GM23338 (cell line): ENCODE data around the gene TBC1D5. TPM values are rescaled to one million over a fixed set of nuclear protein-coding genes. Genes with fewer than 3 reads are reported as not detected.

ENCODE experiments used
- ATAC-seq: fragments of 200-7000 bp; cut with Tn5 transposase; 3 replicates; pipeline ENCODE4 v1.9.1; 2020
- DNase-seq: peaks from one replicate; pipeline ENCODE4 v3.0.0-alpha.2; 2015; ENCODE audit warnings: low spot score
- H2AFZ ChIP-seq: fragments of 200-600 bp; sonication (generic); 2 replicates; pipeline ENCODE4 v1.8.0; 2016; ENCODE audit warnings: antibody characterized with exemption, mild to moderate bottlenecking, moderate library complexity
- H3F3A ChIP-seq: fragments of 200-600 bp; sonication (generic); replicated peaks from 2 replicates; pipeline ENCODE4 v1.8.0; 2017; ENCODE audit warnings: antibody characterized with exemption, mixed run types, low read depth
- H3K27ac ChIP-seq: fragments of 200-600 bp; sonication (generic); 2 replicates; pipeline ENCODE4 v1.6.1; 2016; ENCODE audit warnings: low read depth
- H3K27me3 ChIP-seq: fragments of 200-600 bp; sonication (generic); 2 replicates; pipeline ENCODE4 v1.8.0; 2016; ENCODE audit warnings: mild to moderate bottlenecking, mixed run types, moderate library complexity; ENCODE audit not compliant: insufficient read depth
- H3K36me3 ChIP-seq: fragments of 200-600 bp; sonication (generic); 2 replicates; pipeline ENCODE4 v1.8.0; 2016; ENCODE audit warnings: mild to moderate bottlenecking; ENCODE audit not compliant: insufficient read depth
- H3K4me1 ChIP-seq: fragments of 200-600 bp; sonication (generic); 2 replicates; pipeline ENCODE4 v1.8.0; 2016; ENCODE audit warnings: mild to moderate bottlenecking, moderate library complexity; ENCODE audit not compliant: insufficient read depth
- H3K4me2 ChIP-seq: fragments of 200-600 bp; sonication (generic); 2 replicates; pipeline ENCODE4 v1.7.1; 2017; ENCODE audit warnings: mixed run types
- H3K4me3 ChIP-seq: fragments of 200-600 bp; sonication (generic); 2 replicates; pipeline ENCODE4 v1.6.1; 2016; ENCODE audit warnings: mixed run types
- H3K79me2 ChIP-seq: fragments of 200-600 bp; sonication (generic); replicated peaks from 2 replicates; pipeline ENCODE4 v1.8.0; 2017; ENCODE audit warnings: mild to moderate bottlenecking; ENCODE audit not compliant: insufficient read depth
- H3K9me2 ChIP-seq: fragments of 200-600 bp; sonication (generic); 2 replicates; pipeline ENCODE4 v1.8.0; 2017; ENCODE audit not compliant: insufficient read depth
- H4K20me1 ChIP-seq: fragments of 200-600 bp; sonication (generic); replicated peaks from 2 replicates; pipeline ENCODE4 v1.8.0; 2017; ENCODE audit warnings: mild to moderate bottlenecking; ENCODE audit not compliant: insufficient read depth
- H3K27ac Mint-ChIP-seq: 2 replicates; pipeline ENCODE4 v1.8.0; 2020; ENCODE audit warnings: inconsistent platforms, mild to moderate bottlenecking, moderate library complexity, mixed read lengths
- H3K27me3 Mint-ChIP-seq: 3 replicates; pipeline ENCODE4 v1.8.0; 2022; ENCODE audit warnings: low read depth, mild to moderate bottlenecking, moderate library complexity, mixed read lengths, inconsistent platforms; ENCODE audit not compliant: insufficient read depth, poor library complexity
- H3K36me3 Mint-ChIP-seq: 3 replicates; pipeline ENCODE4 v1.8.0; 2021; ENCODE audit warnings: low read depth, mild to moderate bottlenecking, inconsistent platforms, moderate library complexity, mixed read lengths
- H3K4me1 Mint-ChIP-seq: 3 replicates; pipeline ENCODE4 v1.8.0; 2020; ENCODE audit warnings: mild to moderate bottlenecking, inconsistent platforms, mixed read lengths
- H3K4me3 Mint-ChIP-seq: 3 replicates; pipeline ENCODE4 v1.8.0; 2021; ENCODE audit warnings: moderate library complexity, mild to moderate bottlenecking, inconsistent platforms, mixed read lengths
- H3K9me3 Mint-ChIP-seq: 3 replicates; pipeline ENCODE4 v1.8.0; 2020; ENCODE audit warnings: moderate library complexity, mild to moderate bottlenecking, inconsistent platforms, mixed read lengths
- CREB1 ChIP-seq: fragments of 250-450 bp; sonication (Bioruptor Pico); IDR thresholded peaks from 2 replicates; pipeline ENCODE4 v1.5.0; 2020; ENCODE audit warnings: low read depth, mild to moderate bottlenecking, moderate library complexity
- EZH2 ChIP-seq: fragments of 200-600 bp; sonication (generic); IDR thresholded peaks from one replicate; pipeline ENCODE4 v1.8.0; 2017; ENCODE audit warnings: antibody characterized with exemption, mild to moderate bottlenecking, low read depth; ENCODE audit not compliant: unreplicated experiment
- EZH2phosphoT487 ChIP-seq: fragments of 200-600 bp; sonication (generic); IDR thresholded peaks from one replicate; pipeline ENCODE4 v1.8.1; 2018; ENCODE audit warnings: antibody characterized with exemption; ENCODE audit not compliant: unreplicated experiment
- JUNB ChIP-seq: IDR thresholded peaks from one replicate; pipeline ENCODE4 v1.6.1; 2016; ENCODE audit warnings: antibody characterized with exemption; ENCODE audit not compliant: unreplicated experiment
- NANOG ChIP-seq: IDR thresholded peaks from 2 replicates; pipeline ENCODE4 v1.6.1; 2016; ENCODE audit warnings: antibody characterized with exemption, borderline replicate concordance
- POLR2AphosphoS5 ChIP-seq: IDR thresholded peaks from 2 replicates; pipeline ENCODE4 v1.6.1; 2016; ENCODE audit warnings: antibody characterized with exemption, low read depth
- STAT1 ChIP-seq: IDR thresholded peaks from one replicate; pipeline ENCODE4 v1.6.1; 2016; ENCODE audit warnings: antibody characterized with exemption; ENCODE audit not compliant: unreplicated experiment
- ZNF114 ChIP-seq: fragments of 250-450 bp; sonication (Bioruptor Pico); IDR thresholded peaks from 2 replicates; pipeline ENCODE4 v1.5.0; 2020; ENCODE audit warnings: mild to moderate bottlenecking, moderate library complexity
- ZNF331 ChIP-seq: fragments of 250-450 bp; sonication (Bioruptor Pico); IDR thresholded peaks from 2 replicates; pipeline ENCODE4 v1.5.0; 2020; ENCODE audit warnings: low read depth, mild to moderate bottlenecking, moderate library complexity
- ZNF462 ChIP-seq: fragments of 250-450 bp; sonication (Bioruptor Pico); IDR thresholded peaks from 2 replicates; pipeline ENCODE4 v1.5.0; 2020; ENCODE audit warnings: mild to moderate bottlenecking, moderate library complexity
- polyA plus RNA-seq: library from polyadenylated mRNA; unstranded; fragments of >200 nt; fragmentation: Nextera tagmentation; extraction: Ambion mirVana; gene quantifications from 2 replicates; pipeline ENCODE4 v1.2.1, GENCODE V29; 2016
- total RNA-seq: library from RNA; depleted of rRNA; stranded (reverse); fragments of >200 nt; shearing (Covaris generic); gene quantifications from 2 replicates; pipeline ENCODE4 v1.2.3, GENCODE V29; 2014
- TF ChIP-seq, protein P1 (sequence below): IDR thresholded peaks from one replicate; pipeline ENCODE4 v1.6.1; 2018; ENCODE audit warnings: antibody characterized with exemption; ENCODE audit not compliant: unreplicated experiment

TBC1D5 gene
- total and polyA plus RNA-seq, 2 experiments from 2014 or later = 21.8 to 48.1 TPM

DNA sequence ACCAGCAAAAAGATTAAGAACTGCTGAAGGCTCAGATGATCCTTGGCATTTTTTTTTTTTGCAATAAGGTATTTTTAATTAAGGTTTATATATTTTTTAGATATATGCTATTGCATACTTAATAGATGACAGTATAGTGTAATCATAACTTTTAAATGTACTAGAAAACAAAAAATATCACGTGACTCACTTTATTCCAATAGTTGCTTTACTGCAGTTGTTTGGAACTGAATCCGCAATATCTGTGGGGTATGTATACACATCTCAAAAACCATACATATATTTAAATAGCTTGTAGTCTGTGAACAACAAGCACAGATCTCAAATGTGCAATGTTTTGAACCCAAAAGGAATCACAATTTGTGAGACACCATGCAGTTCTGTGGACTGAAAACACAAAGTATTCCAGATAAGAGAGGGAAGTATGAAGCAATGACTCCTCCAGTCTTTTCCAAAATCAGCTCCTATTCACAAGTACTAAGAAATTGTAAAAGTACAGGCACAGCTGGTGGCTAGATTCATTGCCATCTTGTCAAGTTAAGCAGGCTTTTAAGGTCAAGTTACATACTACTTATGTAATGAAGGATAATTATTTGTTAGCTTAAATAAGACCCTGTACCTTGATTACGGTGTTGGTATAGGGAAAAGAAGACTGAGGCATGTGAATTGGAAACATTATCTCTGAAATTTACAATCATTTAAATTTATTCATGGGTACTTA, 331.1 kb downstream of the TBC1D5 start (continued):
- TF ChIP-seq, protein P1, sequence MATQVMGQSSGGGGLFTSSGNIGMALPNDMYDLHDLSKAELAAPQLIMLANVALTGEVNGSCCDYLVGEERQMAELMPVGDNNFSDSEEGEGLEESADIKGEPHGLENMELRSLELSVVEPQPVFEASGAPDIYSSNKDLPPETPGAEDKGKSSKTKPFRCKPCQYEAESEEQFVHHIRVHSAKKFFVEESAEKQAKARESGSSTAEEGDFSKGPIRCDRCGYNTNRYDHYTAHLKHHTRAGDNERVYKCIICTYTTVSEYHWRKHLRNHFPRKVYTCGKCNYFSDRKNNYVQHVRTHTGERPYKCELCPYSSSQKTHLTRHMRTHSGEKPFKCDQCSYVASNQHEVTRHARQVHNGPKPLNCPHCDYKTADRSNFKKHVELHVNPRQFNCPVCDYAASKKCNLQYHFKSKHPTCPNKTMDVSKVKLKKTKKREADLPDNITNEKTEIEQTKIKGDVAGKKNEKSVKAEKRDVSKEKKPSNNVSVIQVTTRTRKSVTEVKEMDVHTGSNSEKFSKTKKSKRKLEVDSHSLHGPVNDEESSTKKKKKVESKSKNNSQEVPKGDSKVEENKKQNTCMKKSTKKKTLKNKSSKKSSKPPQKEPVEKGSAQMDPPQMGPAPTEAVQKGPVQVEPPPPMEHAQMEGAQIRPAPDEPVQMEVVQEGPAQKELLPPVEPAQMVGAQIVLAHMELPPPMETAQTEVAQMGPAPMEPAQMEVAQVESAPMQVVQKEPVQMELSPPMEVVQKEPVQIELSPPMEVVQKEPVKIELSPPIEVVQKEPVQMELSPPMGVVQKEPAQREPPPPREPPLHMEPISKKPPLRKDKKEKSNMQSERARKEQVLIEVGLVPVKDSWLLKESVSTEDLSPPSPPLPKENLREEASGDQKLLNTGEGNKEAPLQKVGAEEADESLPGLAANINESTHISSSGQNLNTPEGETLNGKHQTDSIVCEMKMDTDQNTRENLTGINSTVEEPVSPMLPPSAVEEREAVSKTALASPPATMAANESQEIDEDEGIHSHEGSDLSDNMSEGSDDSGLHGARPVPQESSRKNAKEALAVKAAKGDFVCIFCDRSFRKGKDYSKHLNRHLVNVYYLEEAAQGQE = no peak
- TF ChIP-seq ZNF114 (CRISPR knock-in tag) (no peak), ZNF331 (CRISPR knock-in tag) (no peak), NANOG (no peak), STAT1 (no peak), POLR2AphosphoS5 (no peak), EZH2phosphoT487 (no peak)

DNA sequence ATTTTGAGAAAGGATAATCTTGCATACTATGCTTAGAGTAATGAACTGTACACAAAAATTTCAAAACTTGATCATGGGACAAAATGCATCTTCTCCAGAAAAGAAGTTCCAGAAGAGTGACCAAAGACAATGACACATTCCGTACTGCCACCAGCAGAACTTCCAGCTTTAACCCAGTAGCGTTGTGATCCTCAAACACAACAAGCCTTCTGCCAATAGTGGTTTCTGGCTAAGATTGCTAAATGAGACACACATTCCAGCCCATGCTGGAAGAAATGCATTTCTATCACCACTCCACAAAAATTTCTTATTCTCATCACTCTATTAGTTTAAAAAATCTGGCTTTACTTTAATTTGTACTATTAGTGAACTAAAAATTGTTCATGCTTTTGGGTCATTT, 334.9 kb downstream of the TBC1D5 start:
- no peak overlapping the region for H3K27ac ChIP-seq
- Mint-ChIP-seq H3K36me3 (no peaks in the 10 kb centered on the region), H3K27me3 (peaks cover 2% of the 10 kb centered on the region), H3K9me3 (no peaks in the 10 kb centered on the region), H3K4me3 (no peak overlapping the region), H3K4me1 (peaks cover 4% of the 10 kb centered on the region; the same call in 1 of the 3 replicates), H3K27ac (no peak overlapping the region)
- H3K27me3 ChIP-seq = no peaks in the 10 kb centered on the region
- H3K36me3 ChIP-seq = no peaks in the 10 kb centered on the region
- ATAC-seq = no peak
- no peak for DNase-seq
- no peak overlapping the region for H3K4me3 ChIP-seq
- H3K9me2 ChIP-seq = no peaks in the 10 kb centered on the region
- no peak overlapping the region for H2AFZ ChIP-seq
- no peak overlapping the region for H3K4me2 ChIP-seq
- H3K79me2 ChIP-seq = no peaks in the 10 kb centered on the region
- H3K4me1 ChIP-seq = peaks cover 13% of the 10 kb centered on the region
- no peaks in the 10 kb centered on the region for H3F3A ChIP-seq
- no peaks in the 10 kb centered on the region for H4K20me1 ChIP-seq
- TF ChIP-seq ZNF114 (CRISPR knock-in tag) = no peak
- no peak for TF ChIP-seq ZNF462 (CRISPR knock-in tag)
- TF ChIP-seq, protein P1 = no peak
- TF ChIP-seq EZH2 = no peak
- no peak for TF ChIP-seq ZNF331 (CRISPR knock-in tag)
- no peak for TF ChIP-seq NANOG
- no peak for TF ChIP-seq JUNB
- TF ChIP-seq CREB1 = no peak
- no peak for TF ChIP-seq EZH2phosphoT487
